IMR-90 (cell line): ENCODE data around the gene NPHS1. TPM values are rescaled to one million over a fixed set of nuclear protein-coding genes. Genes with fewer than 3 reads are reported as not detected.

Experiments
- ATAC-seq: fragments of 200-7000 bp; cut with Tn5 transposase; 2 replicates; pipeline ENCODE4 v1.9.1; 2020; ENCODE audit warnings: low read depth, mild to moderate bottlenecking, moderate library complexity
- BruUV-seq: library from RNA; stranded (reverse); fragments of 400-500 nt; replicated peaks from 2 replicates; lab custom pipeline; 2021; lab: Mats Ljungman, UMichigan
- CTCF ChIA-PET: fragments of 300-600 bp; formaldehyde crosslinking; extraction: SDS; loops from one replicate; lab custom pipeline; 2021; ENCODE audit warnings: antibody characterized with exemption; lab: Yijun Ruan, JAX
- POLR2A ChIA-PET: fragments of 300-600 bp; sonication (Branson Sonifier 250); formaldehyde crosslinking; loops from one replicate; lab custom pipeline; 2022; ENCODE audit warnings: antibody characterized with exemption; ENCODE audit not compliant: unreplicated experiment; lab: Charles Lee
- DNase-seq: peaks from one replicate; pipeline ENCODE4 v3.0.0; 2013
- H2AFZ ChIP-seq: replicated peaks from 2 replicates; pipeline ENCODE3; 2013; ENCODE audit warnings: low read length, mild to moderate bottlenecking; ENCODE audit not compliant: poor library complexity
- H2AK5ac ChIP-seq: 2 replicates; pipeline ENCODE4 v1.6.1; 2013; ENCODE audit warnings: low read depth, low read length, inconsistent platforms
- H2AK9ac ChIP-seq: replicated peaks from 2 replicates; pipeline ENCODE3; 2013; ENCODE audit warnings: mild to moderate bottlenecking, low read depth, low read length, moderate library complexity; ENCODE audit not compliant: poor library complexity
- H2BK120ac ChIP-seq: 2 replicates; pipeline ENCODE4 v1.6.1; 2013; ENCODE audit warnings: low read depth, low read length, inconsistent platforms
- H2BK15ac ChIP-seq: 3 replicates; pipeline ENCODE4 v1.6.1; 2013; ENCODE audit warnings: low read depth, low read length, inconsistent platforms
- H2BK20ac ChIP-seq: 2 replicates; pipeline ENCODE4 v1.6.1; 2013; ENCODE audit warnings: low read depth, mild to moderate bottlenecking, inconsistent platforms, low read length, moderate library complexity
- H2BK5ac ChIP-seq: 2 replicates; pipeline ENCODE4 v1.6.1; 2013; ENCODE audit warnings: mild to moderate bottlenecking, low read depth, low read length, inconsistent platforms; ENCODE audit not compliant: poor library complexity, severe bottlenecking
- H3K14ac ChIP-seq: replicated peaks from 2 replicates; pipeline ENCODE4 v1.6.1; 2013; ENCODE audit warnings: low read depth, low read length, inconsistent platforms
- H3K18ac ChIP-seq: 2 replicates; pipeline ENCODE4 v1.6.1; 2013; ENCODE audit warnings: low read depth, low read length, control low read depth
- H3K23ac ChIP-seq: 2 replicates; pipeline ENCODE4 v1.6.1; 2013; ENCODE audit warnings: low read depth, low read length, inconsistent platforms
- H3K27ac ChIP-seq: 2 replicates; pipeline ENCODE4 v1.5.1; 2013; ENCODE audit warnings: mild to moderate bottlenecking, control low read depth, low read length; ENCODE audit not compliant: insufficient read depth
- H3K27me3 ChIP-seq: 2 replicates; pipeline ENCODE4 v1.6.1; 2013; ENCODE audit warnings: low read length; ENCODE audit not compliant: control insufficient read depth, insufficient read depth
- H3K36me3 ChIP-seq: 2 replicates; pipeline ENCODE4 v1.6.1; 2013; ENCODE audit warnings: low read length, mixed read lengths; ENCODE audit not compliant: control insufficient read depth, insufficient read depth
- H3K4ac ChIP-seq: 2 replicates; pipeline ENCODE4 v1.6.1; 2013; ENCODE audit warnings: low read depth, low read length, inconsistent platforms
- H3K4me1 ChIP-seq: 2 replicates; pipeline ENCODE4 v1.6.1; 2013; ENCODE audit warnings: low read length, mixed read lengths; ENCODE audit not compliant: control insufficient read depth, insufficient read depth
- H3K4me2 ChIP-seq: 2 replicates; pipeline ENCODE4 v1.6.1; 2013; ENCODE audit warnings: low read depth, mild to moderate bottlenecking, control low read depth, low read length, moderate library complexity
- H3K4me3 ChIP-seq: 2 replicates; pipeline ENCODE4 v1.5.1; 2013; ENCODE audit warnings: low read depth, mild to moderate bottlenecking, control low read depth, low read length, moderate library complexity; ENCODE audit not compliant: insufficient read depth
- H3K56ac ChIP-seq: 2 replicates; pipeline ENCODE4 v1.6.1; 2013; ENCODE audit warnings: low read length, inconsistent platforms; ENCODE audit not compliant: insufficient read depth; ENCODE audit errors: extremely low read depth
- H3K79me1 ChIP-seq, 2 experiments: 2 replicates each; pipeline ENCODE4 v1.6.1; 2013; ENCODE audit warnings: low read length in 2 of 2, inconsistent platforms in 1 of 2, low read depth in 1 of 2
- H3K9ac ChIP-seq: 2 replicates; pipeline ENCODE4 v1.6.1; 2013; ENCODE audit warnings: low read depth, low read length, control low read depth
- H3K9me1 ChIP-seq: 2 replicates; pipeline ENCODE4 v1.6.1; 2013; ENCODE audit warnings: low read length, inconsistent platforms; ENCODE audit not compliant: insufficient read depth
- H3K9me3 ChIP-seq: 2 replicates; pipeline ENCODE4 v1.6.1; 2013; ENCODE audit warnings: low read length; ENCODE audit not compliant: control insufficient read depth, insufficient read depth
- H4K20me1 ChIP-seq: 2 replicates; pipeline ENCODE4 v1.6.1; 2013; ENCODE audit warnings: low read length, inconsistent platforms; ENCODE audit not compliant: insufficient read depth
- H4K5ac ChIP-seq: 2 replicates; pipeline ENCODE4 v1.6.1; 2013; ENCODE audit warnings: mild to moderate bottlenecking, low read depth, low read length, control low read depth
- H4K8ac ChIP-seq, 2 experiments: 2 replicates each; pipeline ENCODE4 v1.6.1; 2013; ENCODE audit warnings: low read depth in 2 of 2, low read length in 2 of 2, control low read depth in 1 of 2, inconsistent platforms in 1 of 2
- H4K91ac ChIP-seq: 2 replicates; pipeline ENCODE4 v1.6.1; 2013; ENCODE audit warnings: low read depth, low read length, inconsistent platforms; ENCODE audit not compliant: insufficient read depth
- BHLHE40 ChIP-seq: fragments of 150-350 bp; IDR thresholded peaks from 2 replicates; pipeline ENCODE4 v1.6.1; 2016; ENCODE audit warnings: mild to moderate bottlenecking, low read depth, low read length
- CHD1 ChIP-seq: IDR thresholded peaks from 2 replicates; pipeline ENCODE4 v1.6.1; 2012; ENCODE audit warnings: low read depth, low read length, improper control_type of control experiment
- FOS ChIP-seq: fragments of 150-350 bp; IDR thresholded peaks from 2 replicates; pipeline ENCODE4 v1.6.1; 2016; ENCODE audit warnings: low read depth, low read length
- MXI1 ChIP-seq: IDR thresholded peaks from 2 replicates; pipeline ENCODE4 v1.6.1; 2012; ENCODE audit warnings: low read depth, mild to moderate bottlenecking, low read length, moderate library complexity, borderline replicate concordance
- NFE2L2 ChIP-seq: fragments of 150-350 bp; IDR thresholded peaks from 2 replicates; pipeline ENCODE4 v1.6.1; 2016; ENCODE audit warnings: low read depth, mild to moderate bottlenecking, low read length
- RAD21 ChIP-seq: IDR thresholded peaks from 2 replicates; pipeline ENCODE4 v1.6.1; 2012; ENCODE audit warnings: low read length, improper control_type of control experiment
- SMC3 ChIP-seq: fragments of 150-350 bp; IDR thresholded peaks from 2 replicates; pipeline ENCODE4 v1.6.1; 2016; ENCODE audit warnings: low read depth, mild to moderate bottlenecking, antibody characterized with exemption, low read length, moderate library complexity
- WGBS, 2 experiments: methylation state at CpG; one replicate each; pipeline versions ENCODE4 v1.1.5 to v1.1.7; 2013; ENCODE audit warnings: missing lambda C conversion rate in 2 of 2; ENCODE audit not compliant: insufficient read length in 1 of 2; ENCODE audit errors: extremely low coverage in 2 of 2; 5-methylcytosine and 5-hydroxymethylcytosine counted together
- dilution Hi-C: fragments of 300-500 bp; cut with HindIII; formaldehyde crosslinking; loops from one replicate; pipeline ENCODE4 v1.14.3; 2018; ENCODE audit warnings: low sequenced_read_pairs; ENCODE audit not compliant: unreplicated experiment
- in situ Hi-C: fragments of 300-500 bp; cut with MboI; formaldehyde crosslinking; loops from 3 replicates; pipeline ENCODE4 v1.14.3; 2019; ENCODE audit warnings: low sequenced_read_pairs, inconsistent platforms, mixed read lengths
- intact Hi-C: fragments of 100-400 bp; cut with micrococcal nuclease; formaldehyde crosslinking; loops from 2 replicates; pipeline ENCODE4 v1.10.0; 2022
- polyA plus RNA-seq, 3 experiments: library from polyadenylated mRNA; depleted of rRNA; stranded (reverse); fragments of >200 nt; gene quantifications; 2 replicates each; pipeline ENCODE4 v1.2.3, GENCODE V29; 2012; ENCODE audit warnings: low replicate concordance in 1 of 3
- total RNA-seq: library from RNA; depleted of rRNA; stranded (reverse); fragments of >200 nt; gene quantifications from 2 replicates; pipeline ENCODE4 v1.2.3, GENCODE V29; 2012
- TF ChIP-seq, protein P1 (sequence below): fragments of 150-350 bp; IDR thresholded peaks from 2 replicates; pipeline ENCODE4 v1.6.1; 2017; ENCODE audit warnings: mild to moderate bottlenecking, antibody characterized with exemption, low read length, low read depth

NPHS1 gene
- total and polyA plus RNA-seq, 2 of the 4 experiments (the other 2 are of a cell fraction) = not detected

DNA sequence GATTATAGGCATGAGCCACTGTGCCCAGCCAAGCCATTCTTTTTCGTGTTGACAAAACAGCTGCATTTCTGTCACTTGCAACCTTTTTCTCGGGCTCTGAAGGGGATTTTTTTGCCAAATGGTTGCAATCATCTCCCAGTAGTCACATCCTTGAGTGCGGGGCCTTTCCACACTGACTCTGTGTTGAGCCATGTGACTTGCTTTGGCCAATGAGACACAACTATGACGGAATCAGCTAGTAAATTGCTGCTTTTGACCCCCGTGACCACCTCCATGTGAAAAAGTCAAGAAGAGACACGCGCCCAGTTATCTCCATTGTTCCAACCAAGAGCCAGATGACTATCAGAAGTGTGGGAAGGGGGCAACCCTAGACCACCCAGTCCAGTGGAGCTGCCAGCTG is 18.3 kb downstream of the NPHS1 start:
- H3K27ac ChIP-seq = no peak overlapping the region
- H4K20me1 ChIP-seq = no peaks in the 10 kb centered on the region
- ChIA-PET POLR2A (interaction anchor here (0.6 kb wide), 1 partner anchor 60 kb away, joined by 3 read pairs; no protein-coding TSS in a partner anchor), CTCF (no interaction called here)
- H2BK5ac ChIP-seq = no peak overlapping the region
- TF ChIP-seq, protein P1, sequence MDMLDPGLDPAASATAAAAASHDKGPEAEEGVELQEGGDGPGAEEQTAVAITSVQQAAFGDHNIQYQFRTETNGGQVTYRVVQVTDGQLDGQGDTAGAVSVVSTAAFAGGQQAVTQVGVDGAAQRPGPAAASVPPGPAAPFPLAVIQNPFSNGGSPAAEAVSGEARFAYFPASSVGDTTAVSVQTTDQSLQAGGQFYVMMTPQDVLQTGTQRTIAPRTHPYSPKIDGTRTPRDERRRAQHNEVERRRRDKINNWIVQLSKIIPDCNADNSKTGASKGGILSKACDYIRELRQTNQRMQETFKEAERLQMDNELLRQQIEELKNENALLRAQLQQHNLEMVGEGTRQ = no peak
- TF ChIP-seq SMC3 (no peak), MXI1 (no peak), NFE2L2 (no peak), RAD21 (no peak), FOS (no peak), CHD1 (no peak), BHLHE40 (no peak)
- no peaks in the 10 kb centered on the region for H3K4me1 ChIP-seq
- H3K79me1 ChIP-seq = no peaks in the 10 kb centered on the region
- 11% methylated on average over 2 of the region's 7 CpGs; no CpG with 5 or more reads in 1 of the 2 experiments for WGBS, 2 experiments
- no peak overlapping the region for H4K8ac ChIP-seq
- H4K91ac ChIP-seq = no peak overlapping the region
- no peak overlapping the region for H3K56ac ChIP-seq
- H2AK5ac ChIP-seq = no peak overlapping the region
- H2BK20ac ChIP-seq = no peak overlapping the region
- no peaks in the 10 kb centered on the region for H3K9me1 ChIP-seq
- H3K23ac ChIP-seq = no peak overlapping the region
- no peak overlapping the region for H2AK9ac ChIP-seq
- in situ Hi-C loops (no loop called here), intact Hi-C loops (no loop called here), dilution Hi-C loops (no loop called here)
- peaks cover 3% of the 10 kb centered on the region for H3K9me3 ChIP-seq
- DNase-seq (no peak), ATAC-seq (no peak)
- H2BK120ac ChIP-seq = no peak overlapping the region
- no peak overlapping the region for H2BK15ac ChIP-seq
- BruUV-seq = no TSS peak
- no peak overlapping the region for H3K4ac ChIP-seq
- H3K4me2 ChIP-seq = no peak overlapping the region
- no peak overlapping the region for H3K18ac ChIP-seq
- no peak overlapping the region for H4K5ac ChIP-seq
- H2AFZ ChIP-seq = no peak overlapping the region
- H3K9ac ChIP-seq = no peak overlapping the region
- H3K4me3 ChIP-seq = no peak overlapping the region
- H3K27me3 ChIP-seq = peaks cover 19% of the 10 kb centered on the region
- H3K14ac ChIP-seq = no peak overlapping the region
- no peaks in the 10 kb centered on the region for H3K36me3 ChIP-seq
